Activated CD4-positive, alpha-beta T cell treated with anti-CD3 and anti-CD28 coated beads for 36 hours (primary cell): ENCODE data around the gene MAST1. TPM values are rescaled to one million over a fixed set of nuclear protein-coding genes. Genes with fewer than 3 reads are reported as not detected.
A peak's percentile ranks its signal among the peaks of the same experiment; 100 is the strongest.
"Not testable (repeated sequence)": the region's sequence is repeated elsewhere in the genome, so short reads cannot be mapped to it uniquely, and the experiment has no call there.

Source experiments
- ATAC-seq: fragments of 200-7000 bp; cut with Tn5 transposase; one replicate; pipeline ENCODE4 v1.10.0; 2021; ENCODE audit warnings: mild to moderate bottlenecking, moderate library complexity
- CTCF ChIA-PET: fragments of 350-600 bp; sonication (Branson Sonifier 250); formaldehyde crosslinking; loops from one replicate; lab custom pipeline; 2021; ENCODE audit warnings: antibody characterized with exemption; lab: Charles Lee
- POLR2A ChIA-PET: fragments of 350-600 bp; sonication (Branson Sonifier 250); formaldehyde crosslinking; loops from one replicate; lab custom pipeline; 2021; ENCODE audit warnings: antibody characterized with exemption, inconsistent platforms; lab: Charles Lee
- DNase-seq: peaks from one replicate; pipeline ENCODE4 v3.0.0-alpha.2; 2020
- H3K27ac Mint-ChIP-seq: one replicate; pipeline ENCODE4 v1.8.0; 2021; ENCODE audit warnings: mixed read lengths
- H3K27me3 Mint-ChIP-seq: one replicate; pipeline ENCODE4 v1.8.0; 2021; ENCODE audit warnings: mixed read lengths
- H3K36me3 Mint-ChIP-seq: one replicate; pipeline ENCODE4 v1.8.0; 2021; ENCODE audit warnings: low read depth, mixed read lengths
- H3K4me1 Mint-ChIP-seq: one replicate; pipeline ENCODE4 v1.8.0; 2021; ENCODE audit warnings: mixed read lengths
- H3K4me3 Mint-ChIP-seq: one replicate; pipeline ENCODE4 v1.8.0; 2021; ENCODE audit warnings: mild to moderate bottlenecking, moderate library complexity, mixed read lengths
- H3K9me3 Mint-ChIP-seq: one replicate; pipeline ENCODE4 v1.8.0; 2021; ENCODE audit warnings: low read depth, mixed read lengths
- intact Hi-C, 2 experiments: fragments of 100-400 bp; cut with DNase I in 1 of 2; cut with micrococcal nuclease in 1 of 2; formaldehyde crosslinking; loops; one replicate each; pipeline versions ENCODE4 v1.14.2 to v1.15.1; 2022 to 2024; cut with DNase I, micrococcal nuclease
- total RNA-seq, 2 experiments: library from RNA; stranded (reverse); gene quantifications; one replicate each; pipeline ENCODE4 v1.2.3, GENCODE V29; 2021

MAST1 gene
- total RNA-seq, 2 experiments from 2014 or later, result 1.8 to 2.7 TPM

DNA sequence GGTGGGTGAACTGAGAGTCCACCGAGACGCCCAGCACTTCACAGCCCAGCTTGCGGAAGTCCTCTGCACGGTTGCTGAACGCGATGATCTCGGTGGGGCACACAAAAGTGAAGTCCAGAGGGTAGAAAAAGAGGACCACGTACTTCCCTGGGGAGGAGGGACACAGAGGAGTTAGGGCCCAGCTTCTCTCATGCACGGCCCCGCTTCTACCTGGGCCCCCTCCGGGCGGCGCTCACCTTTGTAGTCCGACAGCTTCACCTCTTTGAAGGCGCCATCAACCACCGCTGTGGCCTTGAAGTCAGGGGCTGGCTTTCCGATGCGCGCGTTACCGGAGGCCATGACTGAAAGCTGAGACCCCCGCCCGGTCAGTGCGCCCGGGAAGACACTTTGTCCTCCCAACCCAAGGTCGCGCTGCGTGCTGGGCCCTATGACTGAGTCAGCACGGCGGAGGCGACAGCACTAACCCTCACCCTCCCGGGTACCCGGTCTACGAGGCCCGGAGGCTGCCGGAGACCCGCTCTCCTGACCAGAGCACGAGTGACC is 37.3 kb upstream of the MAST1 start:
- DNase-seq, result peak; percentile 62
- Mint-ChIP-seq H3K36me3 (peaks cover 15% of the 10 kb centered on the region), H3K9me3 (no peaks in the 10 kb centered on the region), H3K4me3 (peak overlapping the region; percentile 87), H3K27me3 (no peaks in the 10 kb centered on the region), H3K27ac (peak overlapping the region; percentile 78), H3K4me1 (peaks cover 29% of the 10 kb centered on the region)
- peak; percentile 32 for ATAC-seq
- intact Hi-C loops, result loop anchor here (1.0 to 5.0 kb wide), 2 partner anchors 46 to 67 kb away; partner anchors contain the start of gene TRIR (in 1 of the 2)
- POLR2A ChIA-PET, result interaction anchor here (0.7 kb wide), 1 partner anchor 23 kb away, joined by 6 read pairs; no protein-coding TSS in a partner anchor
- CTCF ChIA-PET, result interaction anchor here (0.7 to 15.0 kb wide), 5 partner anchors 23 to 124 kb away, joined by 4 to 451 read pairs (median 4); partner anchors contain the start of gene HOOK2

DNA sequence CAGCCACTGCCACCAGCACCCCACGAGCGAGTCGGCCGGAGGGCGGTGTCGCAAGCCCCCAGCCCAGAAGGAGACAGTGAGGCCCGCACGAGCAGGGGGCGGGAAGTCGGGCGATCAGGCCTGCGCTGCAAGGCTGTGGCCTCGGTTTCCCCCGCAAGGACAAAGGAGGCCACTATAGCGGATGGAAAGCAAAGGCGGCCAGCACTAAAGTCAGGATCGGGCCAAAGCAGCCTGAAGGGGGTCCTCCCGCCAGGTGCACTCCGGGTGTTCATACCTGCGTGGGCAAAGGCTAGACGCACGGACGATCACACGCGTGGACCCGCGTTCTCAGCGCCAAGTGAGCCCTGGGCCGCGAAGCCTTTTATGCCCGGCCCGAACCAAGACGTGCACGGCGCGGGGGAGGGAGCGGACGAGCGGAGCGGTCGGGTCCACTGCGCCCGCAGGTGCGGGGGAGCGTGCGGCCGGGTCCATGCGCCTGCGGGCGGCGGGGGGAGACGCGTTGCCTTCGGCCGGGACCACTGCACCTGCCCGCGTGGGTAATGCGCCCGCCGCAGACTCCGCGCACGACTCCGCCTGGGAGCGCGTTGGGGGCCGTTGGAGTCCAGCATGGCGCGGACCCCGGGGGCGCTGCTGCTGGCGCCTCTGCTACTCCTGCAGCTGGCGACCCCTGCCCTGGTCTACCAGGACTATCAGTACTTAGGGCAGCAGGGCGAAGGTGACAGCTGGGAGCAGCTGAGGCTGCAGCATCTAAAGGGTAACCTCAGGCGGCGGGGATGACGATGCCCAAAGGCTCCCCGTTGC is 36.6 kb upstream of the MAST1 start, which contains the start of the genes PRDX2 and THSD8:
Gene PRDX2 (minus strand): TSS at position 335 of the 801 bp plus-strand sequence. CDS start 539 bp downstream, outside the sequence.
Gene THSD8 (plus strand): TSS at position 604 of the 801 bp plus-strand sequence. CDS start 3 bp downstream, at position 607.
- H3K27me3 Mint-ChIP-seq, result no peaks in the 10 kb centered on the region
- ATAC-seq (peak; percentile 58), DNase-seq (peak; percentile 87)
- H3K36me3 Mint-ChIP-seq, result peaks cover 14% of the 10 kb centered on the region
- ChIA-PET POLR2A (no interaction called here), CTCF (interaction anchor here (0.5 to 15.0 kb wide), 13 partner anchors 10 to 164 kb away, joined by 3 to 451 read pairs (median 4); partner anchors contain the start of gene HOOK2)
- no peaks in the 10 kb centered on the region for H3K9me3 Mint-ChIP-seq
- peak within 1 kb of the TSS; percentile 78 for H3K27ac Mint-ChIP-seq
- peak within 1 kb of the TSS; percentile 87 for H3K4me3 Mint-ChIP-seq
- H3K4me1 Mint-ChIP-seq, result peaks cover 29% of the 10 kb centered on the region
- intact Hi-C loops, result loop anchor here (1.0 to 5.0 kb wide), 2 partner anchors 46 to 67 kb away; partner anchors contain the start of gene TRIR (in 1 of the 2)

DNA sequence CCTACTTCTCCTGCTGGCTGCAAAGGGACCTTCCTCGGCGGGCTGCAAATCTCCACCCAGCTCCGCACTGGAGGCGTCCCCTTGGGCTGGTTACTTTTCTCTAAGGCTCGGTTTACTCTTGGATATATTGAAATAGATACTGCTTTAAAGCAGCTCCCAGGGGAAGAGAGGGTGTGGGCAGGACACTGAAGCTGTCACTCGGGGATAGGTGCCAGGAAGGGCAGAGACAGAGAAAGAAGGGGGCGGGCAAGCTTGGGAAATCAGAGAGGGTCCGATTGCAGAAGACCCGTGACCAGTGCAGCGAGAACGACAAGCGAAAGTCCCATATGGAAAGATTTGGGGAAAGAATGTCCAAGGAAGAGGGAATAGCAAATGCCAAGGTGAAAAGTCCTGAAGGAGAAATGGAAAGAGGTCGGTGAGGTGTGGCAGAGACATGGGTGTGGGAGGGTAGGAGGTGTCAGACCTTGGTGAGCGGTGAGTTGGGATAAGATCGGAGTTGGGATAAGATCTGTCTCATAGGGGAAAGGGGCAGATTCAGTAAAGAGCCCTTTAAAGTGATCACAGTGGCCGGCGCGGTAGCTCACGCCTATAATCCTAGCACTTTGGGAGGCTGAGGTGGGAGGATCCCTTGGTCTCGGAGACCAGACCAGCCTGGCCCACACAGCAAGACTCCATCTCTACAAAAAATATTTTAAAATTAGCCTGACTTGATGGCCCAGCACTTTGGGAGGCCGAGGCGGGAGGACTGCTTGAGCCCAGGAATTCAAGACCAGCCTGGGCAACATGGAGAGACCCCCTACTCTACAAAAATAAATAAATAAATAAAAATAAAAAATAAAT is 35.8 kb upstream of the MAST1 start:
- ChIA-PET POLR2A (no interaction called here), CTCF (interaction anchor here (0.5 to 15.0 kb wide), 12 partner anchors 10 to 163 kb away, joined by 3 to 451 read pairs (median 4); no protein-coding TSS in a partner anchor)
- Mint-ChIP-seq H3K9me3 (no peaks in the 10 kb centered on the region), H3K4me3 (peak overlapping the region; percentile 87), H3K36me3 (peaks cover 14% of the 10 kb centered on the region), H3K4me1 (peaks cover 34% of the 10 kb centered on the region), H3K27me3 (no peaks in the 10 kb centered on the region), H3K27ac (peak overlapping the region; percentile 65)
- intact Hi-C loops, result loop anchor here in 1 of 2 experiments (5.0 kb wide), 1 partner anchor 45 kb away; no protein-coding TSS in a partner anchor
- no peak for DNase-seq
- ATAC-seq, result no peak

DNA sequence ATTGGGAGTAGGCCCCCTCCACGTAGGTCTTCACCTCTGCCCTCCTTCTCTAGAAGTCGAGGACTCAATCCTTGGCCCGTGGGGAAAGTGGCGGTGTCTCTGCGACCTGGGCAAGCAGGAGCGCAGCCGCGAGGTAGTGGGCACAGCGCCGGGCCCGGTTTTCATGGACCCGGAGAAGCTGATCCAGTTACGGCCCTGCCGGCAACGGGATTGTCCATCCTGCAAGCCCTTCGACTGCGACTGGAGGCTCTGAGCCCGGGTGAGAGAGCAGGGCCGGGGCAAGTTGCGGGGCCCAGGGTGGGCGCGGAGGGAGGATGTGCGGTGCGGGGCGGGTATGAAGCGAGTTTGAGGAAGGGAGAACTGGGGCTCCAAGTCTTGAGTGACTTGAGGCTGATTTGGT is 34.3 kb upstream of the MAST1 start:
- Mint-ChIP-seq H3K27me3 (no peaks in the 10 kb centered on the region), H3K4me1 (peaks cover 36% of the 10 kb centered on the region), H3K36me3 (peaks cover 18% of the 10 kb centered on the region), H3K4me3 (no peak overlapping the region), H3K27ac (no peak overlapping the region), H3K9me3 (no peaks in the 10 kb centered on the region)
- ChIA-PET CTCF (interaction anchor here (0.6 to 15.0 kb wide), 3 partner anchors 40 to 157 kb away, joined by 3 to 451 read pairs (median 3); no protein-coding TSS in a partner anchor), POLR2A (no interaction called here)
- intact Hi-C loops, result loop anchor here in 1 of 2 experiments (5.0 kb wide), 1 partner anchor 43 kb away; no protein-coding TSS in a partner anchor
- ATAC-seq (no peak), DNase-seq (no peak)

DNA sequence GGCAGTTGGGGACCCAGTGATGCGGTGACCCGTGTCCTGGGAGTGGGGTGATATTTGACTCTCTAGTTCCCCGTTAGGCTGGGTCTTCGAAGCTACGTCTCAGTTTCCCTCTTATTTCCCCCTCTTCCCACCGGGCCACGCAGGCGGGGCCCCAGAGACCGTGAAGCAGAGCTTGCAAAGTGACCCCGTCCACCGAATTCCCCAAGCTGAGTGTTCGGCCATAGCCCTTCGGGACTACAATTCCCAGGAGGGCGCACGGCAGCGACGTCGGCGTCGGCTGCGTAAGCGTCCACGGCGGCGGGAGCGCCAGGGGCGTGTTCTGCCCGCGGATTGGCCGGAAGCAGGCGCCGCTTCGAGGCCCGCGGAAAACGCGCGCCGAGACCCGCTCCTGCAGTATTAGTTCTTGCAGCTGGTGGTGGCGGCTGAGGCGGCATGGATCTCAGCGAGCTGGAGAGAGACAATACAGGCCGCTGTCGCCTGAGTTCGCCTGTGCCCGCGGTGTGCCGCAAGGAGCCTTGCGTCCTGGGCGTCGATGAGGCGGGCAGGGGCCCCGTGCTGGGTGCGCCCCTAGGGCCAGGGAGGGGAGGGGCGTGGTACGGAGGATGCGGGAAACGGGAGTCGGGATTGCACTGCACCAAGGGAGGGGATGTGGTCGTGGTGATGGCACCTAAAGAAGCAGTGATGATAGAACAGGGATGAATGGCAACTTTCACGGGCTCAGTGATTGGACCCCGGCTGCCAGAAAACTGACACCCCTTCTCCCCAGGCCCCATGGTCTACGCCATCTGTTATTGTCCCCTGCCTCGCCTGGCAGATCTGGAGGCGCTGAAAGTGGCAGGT is 31.9 kb upstream of the MAST1 start, which contains the start of gene RNASEH2A:
Gene RNASEH2A (plus strand): TSS at position 343 of the 840 bp plus-strand sequence. CDS start 90 bp downstream, at position 433.
- peak within 1 kb of the TSS; percentile 89 for H3K4me3 Mint-ChIP-seq
- peak; percentile 94 for DNase-seq
- POLR2A ChIA-PET, result interaction anchor here (0.6 to 2.2 kb wide), 4 partner anchors 14 to 73 kb away, joined by 3 to 9 read pairs (median 4); partner anchors contain the start of gene JUNB
- peaks cover 24% of the 10 kb centered on the region for H3K4me1 Mint-ChIP-seq
- intact Hi-C loops, result loop anchor here in 1 of 2 experiments (1.0 kb wide), 10 partner anchors 13 to 255 kb away; partner anchors contain the start of genes DHPS, GCDH, HOOK2 and SYCE2
- no peaks in the 10 kb centered on the region for H3K9me3 Mint-ChIP-seq
- CTCF ChIA-PET, result interaction anchor here (0.6 to 2.1 kb wide), 10 partner anchors 10 to 159 kb away, joined by 3 to 17 read pairs (median 4); no protein-coding TSS in a partner anchor
- peak within 1 kb of the TSS; percentile 80 for H3K27ac Mint-ChIP-seq
- H3K36me3 Mint-ChIP-seq, result peaks cover 13% of the 10 kb centered on the region
- H3K27me3 Mint-ChIP-seq, result no peaks in the 10 kb centered on the region
- peak; percentile 93 for ATAC-seq

DNA sequence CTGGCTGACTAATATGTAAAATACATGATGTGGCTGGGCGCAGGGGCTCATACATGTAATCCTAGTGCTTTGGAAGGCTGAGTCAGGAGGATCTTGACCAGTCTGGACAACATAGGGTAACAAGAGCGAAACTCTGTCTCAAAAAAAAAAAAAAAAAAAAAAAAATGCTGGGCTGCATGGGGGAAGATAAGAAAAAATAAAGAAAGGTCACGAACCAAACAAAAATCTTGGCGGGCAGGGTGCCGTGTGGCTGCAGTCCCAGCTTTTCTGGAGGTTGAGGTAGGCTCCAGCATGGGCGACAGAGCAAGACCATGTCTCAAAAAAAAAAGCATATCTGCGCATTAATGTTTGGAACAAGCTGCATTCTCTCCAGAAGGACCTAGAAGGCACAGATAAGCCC is 23.2 kb upstream of the MAST1 start:
- Mint-ChIP-seq H3K9me3 (no peaks in the 10 kb centered on the region), H3K4me3 (no peak overlapping the region), H3K27me3 (no peaks in the 10 kb centered on the region), H3K27ac (no peak overlapping the region), H3K36me3 (peaks cover 21% of the 10 kb centered on the region), H3K4me1 (no peaks in the 10 kb centered on the region)
- intact Hi-C loops, result no loop called here
- ATAC-seq, result no peak
- POLR2A ChIA-PET, result no interaction called here
- DNase-seq, result no peak
- CTCF ChIA-PET, result interaction anchor here (0.9 to 2.5 kb wide), 5 partner anchors 20 to 55 kb away, joined by 3 to 5 read pairs (median 3); no protein-coding TSS in a partner anchor

DNA sequence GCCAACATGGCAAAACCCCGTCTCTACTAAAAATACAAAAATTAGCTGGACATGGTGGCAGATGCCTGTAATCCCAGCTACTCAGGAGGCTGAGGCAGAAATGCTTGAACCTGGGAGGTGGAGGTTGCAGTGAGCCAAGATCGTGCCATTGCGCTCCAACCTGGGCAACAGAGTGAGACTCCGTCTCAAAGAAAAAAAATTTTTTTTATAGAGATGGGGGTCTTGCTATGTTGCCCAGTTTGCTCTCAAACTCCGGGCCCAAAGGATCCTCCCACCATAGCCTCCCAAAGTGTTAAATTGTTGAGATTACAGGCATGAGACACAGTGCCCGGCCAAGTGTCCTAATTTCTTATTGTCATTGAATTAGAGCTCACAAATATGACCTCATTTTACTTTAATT is 21.1 kb upstream of the MAST1 start:
- CTCF ChIA-PET, result interaction anchor here (0.7 kb wide), 1 partner anchor 1329 kb away, joined by 3 read pairs; no protein-coding TSS in a partner anchor
- intact Hi-C loops, POLR2A ChIA-PET, H3K27ac Mint-ChIP-seq, H3K27me3 Mint-ChIP-seq, H3K4me1 Mint-ChIP-seq, H3K9me3 Mint-ChIP-seq, H3K4me3 Mint-ChIP-seq, ATAC-seq, DNase-seq: not testable (repeated sequence)
- peaks cover 21% of the 10 kb centered on the region for H3K36me3 Mint-ChIP-seq

DNA sequence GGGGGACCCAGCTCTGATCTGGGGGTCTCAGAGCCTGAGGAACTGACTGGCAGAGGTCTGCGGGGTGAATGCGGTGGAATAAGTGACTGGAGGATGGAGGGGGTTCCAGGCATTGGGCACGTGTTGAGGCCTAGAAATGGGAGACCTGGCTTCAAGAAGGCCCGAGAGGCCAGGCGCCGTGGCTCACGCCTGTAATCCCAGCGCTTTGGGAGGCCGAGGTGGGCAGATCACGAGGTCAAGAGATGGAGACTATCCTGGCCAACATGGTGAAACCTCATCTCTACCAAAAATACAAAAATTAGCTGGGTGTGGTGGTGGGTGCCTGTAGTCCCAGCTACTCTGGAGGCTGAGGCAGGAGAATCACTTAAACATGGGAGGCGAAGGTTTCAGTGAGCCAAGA is 20.5 kb upstream of the MAST1 start:
- POLR2A ChIA-PET, result interaction anchor here (0.6 kb wide), 1 partner anchor 123 kb away, joined by 3 read pairs; no protein-coding TSS in a partner anchor
- H3K9me3 Mint-ChIP-seq, H3K4me3 Mint-ChIP-seq, H3K27me3 Mint-ChIP-seq, H3K4me1 Mint-ChIP-seq, ATAC-seq, intact Hi-C loops, DNase-seq, H3K27ac Mint-ChIP-seq: not testable (repeated sequence)
- CTCF ChIA-PET, result interaction anchor here (1.0 to 1.4 kb wide), 2 partner anchors 9 to 29 kb away, joined by 4 to 5 read pairs; no protein-coding TSS in a partner anchor
- peaks cover 16% of the 10 kb centered on the region for H3K36me3 Mint-ChIP-seq

DNA sequence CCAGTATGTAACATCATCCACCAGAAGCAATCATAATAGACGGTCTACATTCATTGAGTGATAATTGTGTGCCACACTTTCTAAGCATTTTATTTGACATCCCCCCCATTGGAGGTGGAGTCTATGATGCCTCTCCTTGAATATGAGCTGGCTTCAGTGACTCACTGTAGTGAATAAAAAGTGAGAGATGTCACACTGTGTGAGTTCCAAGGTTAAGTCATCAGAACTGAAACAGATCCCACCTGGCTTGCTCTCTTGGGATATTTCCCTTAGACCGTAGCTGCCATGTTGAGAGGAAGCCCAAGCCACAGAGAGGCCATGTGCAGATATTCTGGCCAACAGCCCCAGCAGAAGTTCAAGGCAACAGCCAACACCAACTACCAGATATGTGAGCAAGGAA is 16.6 kb upstream of the MAST1 start:
- CTCF ChIA-PET, result interaction anchor here (1.4 to 1.8 kb wide), 2 partner anchors 54 to 56 kb away, joined by 3 to 10 read pairs; no protein-coding TSS in a partner anchor
- H3K4me1 Mint-ChIP-seq, result peaks cover 9% of the 10 kb centered on the region
- H3K4me3 Mint-ChIP-seq, result no peak overlapping the region
- no peak overlapping the region for H3K27ac Mint-ChIP-seq
- DNase-seq, result no peak
- H3K36me3 Mint-ChIP-seq, result no peaks in the 10 kb centered on the region
- ATAC-seq, result peak; percentile 53
- intact Hi-C loops, result loop anchor here in 1 of 2 experiments (5.0 to 10.0 kb wide), 2 partner anchors 36 to 247 kb away; no protein-coding TSS in a partner anchor
- peaks cover 7% of the 10 kb centered on the region for H3K9me3 Mint-ChIP-seq
- POLR2A ChIA-PET, result interaction anchor here (0.7 kb wide), 1 partner anchor 566 kb away, joined by 3 read pairs; no protein-coding TSS in a partner anchor
- H3K27me3 Mint-ChIP-seq, result peaks cover 17% of the 10 kb centered on the region
